Prostate gland (tissue), 2 donors: Measurements from ENCODE around the gene ELK3.

Experiments used
- POLR2A ChIP-seq: fragments of 450-650 bp; IDR thresholded peaks from one replicate; pipeline ENCODE4 v1.6.1; 2016; ENCODE audit warnings: antibody characterized with exemption, mild to moderate bottlenecking
- POLR2AphosphoS5 ChIP-seq: sonication (generic); formaldehyde crosslinking; IDR thresholded peaks from one replicate; pipeline ENCODE4 v1.6.1; 2017; ENCODE audit warnings: antibody characterized with exemption
- TF ChIP-seq, protein P1 (sequence below), 4 experiments: fragments of 200-600 bp in 2 of 4; fragments of 450-650 bp in 2 of 4; sonication (generic) in 2 of 4; IDR thresholded peaks; 1 replicate in 3 of 4; 2 replicates in 1 of 4; pipeline ENCODE4 v1.5.1; 2016 to 2019; ENCODE audit warnings: antibody characterized with exemption in 4 of 4, mild to moderate bottlenecking in 2 of 4, moderate library complexity in 2 of 4

DNA sequence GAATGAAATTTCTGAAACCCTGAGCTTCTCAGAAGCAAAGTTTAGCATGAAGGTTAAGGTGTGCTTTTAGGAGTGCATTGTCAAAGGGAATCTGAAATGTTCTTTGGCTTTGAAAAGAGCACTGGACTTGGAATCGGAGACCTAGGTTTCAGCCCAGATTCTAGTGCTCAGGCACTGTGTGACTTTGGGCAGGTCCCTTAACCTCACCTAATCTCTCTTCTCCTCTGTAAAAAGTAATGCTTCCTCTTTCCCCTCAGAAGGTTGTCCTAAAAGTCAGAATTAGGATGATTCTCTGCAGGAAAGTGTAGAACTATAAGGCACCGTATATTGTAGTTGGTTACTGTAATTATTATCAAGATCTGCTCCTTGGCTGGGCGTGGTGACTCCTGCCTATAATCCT lies 38.0 kb upstream of the ELK3 start:
- TF ChIP-seq, protein P1, sequence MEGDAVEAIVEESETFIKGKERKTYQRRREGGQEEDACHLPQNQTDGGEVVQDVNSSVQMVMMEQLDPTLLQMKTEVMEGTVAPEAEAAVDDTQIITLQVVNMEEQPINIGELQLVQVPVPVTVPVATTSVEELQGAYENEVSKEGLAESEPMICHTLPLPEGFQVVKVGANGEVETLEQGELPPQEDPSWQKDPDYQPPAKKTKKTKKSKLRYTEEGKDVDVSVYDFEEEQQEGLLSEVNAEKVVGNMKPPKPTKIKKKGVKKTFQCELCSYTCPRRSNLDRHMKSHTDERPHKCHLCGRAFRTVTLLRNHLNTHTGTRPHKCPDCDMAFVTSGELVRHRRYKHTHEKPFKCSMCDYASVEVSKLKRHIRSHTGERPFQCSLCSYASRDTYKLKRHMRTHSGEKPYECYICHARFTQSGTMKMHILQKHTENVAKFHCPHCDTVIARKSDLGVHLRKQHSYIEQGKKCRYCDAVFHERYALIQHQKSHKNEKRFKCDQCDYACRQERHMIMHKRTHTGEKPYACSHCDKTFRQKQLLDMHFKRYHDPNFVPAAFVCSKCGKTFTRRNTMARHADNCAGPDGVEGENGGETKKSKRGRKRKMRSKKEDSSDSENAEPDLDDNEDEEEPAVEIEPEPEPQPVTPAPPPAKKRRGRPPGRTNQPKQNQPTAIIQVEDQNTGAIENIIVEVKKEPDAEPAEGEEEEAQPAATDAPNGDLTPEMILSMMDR (IDR thresholded peaks at IDR 0.05) = no peak
- TF ChIP-seq POLR2A = no peak
- no peak for TF ChIP-seq POLR2AphosphoS5
